Stimulated activated CD4-positive, alpha-beta T cell treated with anti-CD3 and anti-CD28 coated beads, Interleukin-12 subunit alpha, Interleukin-12 subunit beta, amount 100 ng/mL, for 24 hours (primary cell): ENCODE measurements around the gene CDK3.
A peak's percentile ranks its signal among the peaks of the same experiment; 100 is the strongest.

Experiments
- DNase-seq, 2 experiments: peaks; one replicate each; pipeline ENCODE4 v3.0.0-alpha.2; 2020; ENCODE audit warnings: low read depth in 2 of 2

The CDK3 gene

DNA sequence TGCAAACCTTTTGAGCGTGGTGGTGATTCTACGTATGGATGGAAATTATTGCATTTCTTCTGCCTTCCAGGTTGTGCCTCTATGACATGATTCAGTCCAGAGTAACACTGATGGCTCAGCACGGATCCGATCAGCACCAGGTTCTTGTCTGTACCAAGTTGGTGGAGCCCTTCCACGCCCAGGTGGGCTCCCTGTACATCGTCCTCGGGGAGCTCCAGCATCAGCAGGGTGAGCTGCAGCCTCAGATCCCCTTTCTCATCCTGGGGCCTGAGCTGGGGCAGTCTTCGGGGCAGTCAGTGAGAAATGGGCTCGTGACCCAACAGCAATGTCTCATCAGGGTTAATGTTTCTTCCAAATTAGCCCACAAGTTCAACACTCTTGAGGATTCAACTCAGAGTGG lies 9.3 kb upstream of the CDK3 start:
- DNase-seq, result no peak

DNA sequence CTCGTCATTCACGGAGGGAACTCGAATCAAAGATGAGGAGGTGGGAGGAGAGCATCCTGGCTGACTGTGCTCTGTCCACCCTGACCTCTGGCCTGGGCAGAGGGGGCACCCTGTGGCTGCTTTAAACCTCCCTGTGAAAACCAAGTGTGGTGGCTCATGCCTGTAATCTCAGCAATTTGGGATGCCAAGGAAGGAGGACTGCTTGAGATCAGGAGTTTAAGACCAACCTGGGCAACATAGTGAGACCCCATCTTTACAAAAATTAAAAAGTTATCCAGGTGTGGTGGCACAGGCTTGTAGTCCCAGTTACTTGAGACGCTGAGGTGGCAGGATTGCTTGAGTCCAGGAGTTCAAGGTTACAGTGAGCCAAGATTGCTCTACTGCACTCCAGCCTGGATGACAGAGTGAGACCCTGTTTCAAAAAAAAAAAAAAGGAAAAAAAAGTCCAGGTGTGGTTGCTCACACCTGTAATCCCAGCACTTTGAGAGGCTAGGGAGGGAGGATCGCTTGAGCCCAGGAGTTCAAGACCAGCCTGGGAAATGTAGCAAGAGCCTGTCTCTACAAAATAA lies 5.8 kb upstream of the CDK3 start:
- no peak for DNase-seq

- DNase-seq, result no peak
Measured at GRCh38 chr17:75995385-75995925, 5.2 kb upstream of the CDK3 start.

- peak in 1 of 2 experiments; percentile 55 for DNase-seq
Measured at GRCh38 chr17:75996665-75997590, 3.7 kb upstream of the CDK3 start.

- no peak for DNase-seq
Measured at GRCh38 chr17:75998327-75998795, 2.3 kb upstream of the CDK3 start.

- DNase-seq, result peak in 1 of 2 experiments; percentile 65
Measured at GRCh38 chr17:76000016-76000754, 470 bp upstream of the CDK3 start.

DNA sequence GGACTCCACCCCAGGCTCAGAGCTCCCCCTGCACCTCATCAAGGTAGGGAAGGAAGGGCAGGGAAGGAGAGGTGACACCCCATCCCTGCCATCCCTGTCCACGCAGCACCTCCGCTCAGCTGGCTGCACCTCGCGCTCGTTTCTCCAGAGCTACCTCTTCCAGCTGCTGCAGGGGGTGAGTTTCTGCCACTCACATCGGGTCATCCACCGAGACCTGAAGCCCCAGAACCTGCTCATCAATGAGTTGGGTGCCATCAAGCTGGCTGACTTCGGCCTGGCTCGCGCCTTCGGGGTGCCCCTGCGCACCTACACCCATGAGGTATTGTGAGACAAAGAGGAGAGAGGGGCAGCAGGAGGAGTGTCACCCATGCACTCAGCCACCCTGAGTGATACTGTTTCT lies 1.4 kb downstream of the CDK3 start:
- DNase-seq, result no peak

DNA sequence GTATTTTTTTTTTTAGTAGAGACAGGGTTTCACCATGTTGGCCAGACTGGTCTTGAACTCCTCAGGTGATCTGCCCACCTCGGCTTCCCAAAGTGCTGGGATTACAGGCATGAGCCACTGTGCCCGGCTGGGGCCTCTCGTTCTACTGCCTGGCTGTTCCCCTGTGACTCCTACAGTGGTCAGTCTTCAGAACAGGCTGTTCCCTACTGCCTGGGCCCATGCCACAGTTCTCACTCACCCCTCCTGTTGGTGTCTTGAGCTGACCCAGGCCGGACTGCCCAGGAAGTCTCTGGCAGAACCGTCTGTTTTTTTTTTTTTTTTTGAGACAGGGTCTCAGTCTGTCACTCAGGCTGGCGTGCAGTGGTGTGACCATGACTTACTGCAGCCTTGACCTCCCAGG lies 3.3 kb downstream of the CDK3 start:
- no peak for DNase-seq

GRCh38 chr17:76004750-76005262 lies 4.2 kb downstream of the CDK3 start:
- no peak for DNase-seq

DNA sequence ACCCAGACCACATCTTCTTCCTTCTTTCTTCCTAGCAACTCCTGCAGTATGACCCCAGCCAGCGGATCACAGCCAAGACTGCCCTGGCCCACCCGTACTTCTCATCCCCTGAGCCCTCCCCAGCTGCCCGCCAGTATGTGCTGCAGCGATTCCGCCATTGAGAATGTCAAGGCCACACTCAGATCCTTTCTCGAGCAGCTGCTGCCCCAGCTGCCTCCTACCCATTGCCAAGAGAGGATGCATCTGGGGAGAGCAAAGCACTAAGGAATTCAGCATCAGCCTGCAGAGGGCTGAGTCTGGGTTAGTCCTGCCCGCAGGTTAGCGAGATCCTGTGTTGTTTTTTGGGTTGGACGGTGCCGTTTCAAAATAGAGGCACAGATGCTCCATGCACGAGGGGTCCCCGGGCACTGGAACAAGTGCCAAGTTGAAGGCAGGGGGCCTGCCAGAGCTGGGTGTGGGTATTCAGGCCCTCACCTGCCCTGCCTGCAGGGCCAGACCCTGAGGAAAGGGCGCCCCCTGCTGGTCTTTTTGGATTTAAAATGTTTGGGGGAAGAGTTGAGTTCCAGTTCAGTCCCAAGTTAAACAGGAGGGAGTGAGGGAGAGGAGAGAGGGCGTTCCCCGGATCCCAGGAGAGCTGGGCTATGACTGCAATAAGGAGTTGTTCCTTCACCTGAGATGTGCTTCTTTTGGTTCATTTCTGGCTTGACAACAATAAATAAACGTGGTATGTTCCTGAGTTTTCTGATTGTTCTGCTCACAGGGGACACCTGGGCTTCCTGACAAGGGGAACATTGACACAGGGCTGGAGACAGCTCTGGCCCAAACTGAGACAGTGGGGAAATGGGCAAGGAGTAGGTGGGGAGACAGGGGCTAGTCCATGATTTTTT lies 4.9 kb downstream of the CDK3 start:
- peak; percentile 63 to 85 for DNase-seq

DNA sequence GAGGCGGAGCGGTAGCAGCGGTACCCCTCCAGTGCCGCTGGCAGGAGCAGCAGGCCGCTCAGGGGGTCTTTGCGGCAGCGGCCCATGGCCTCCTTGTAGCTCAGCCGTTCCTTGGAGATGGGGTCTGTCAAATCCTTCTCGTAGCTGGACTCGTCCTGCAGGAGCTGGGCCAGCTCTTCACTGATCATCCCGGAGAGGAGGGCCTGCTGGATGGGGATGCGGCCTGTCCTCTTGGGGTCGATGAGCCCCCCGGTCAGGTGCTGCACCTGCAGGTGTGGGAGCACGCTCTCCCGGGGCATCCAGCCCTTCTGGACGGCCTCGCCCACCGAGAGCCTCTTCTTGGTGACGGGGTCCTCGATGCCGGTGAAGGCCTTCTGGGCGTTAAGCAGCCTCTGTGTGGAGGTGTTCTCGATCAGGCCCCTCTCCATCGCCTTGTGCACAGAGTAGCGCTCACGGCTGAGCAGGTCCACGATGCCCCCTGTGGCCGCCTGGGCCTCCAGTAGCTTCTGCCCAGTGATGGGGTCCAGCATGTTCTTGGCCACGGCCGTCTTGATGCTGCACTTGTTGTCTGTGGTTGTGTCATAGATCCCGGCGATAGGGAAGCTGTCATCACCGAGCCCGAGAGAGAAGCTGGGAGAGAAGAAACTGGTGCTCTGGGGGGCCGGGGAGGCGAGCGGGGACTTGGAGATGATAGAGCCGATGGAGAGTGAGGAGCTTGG lies 6.6 kb downstream of the CDK3 start:
- DNase-seq, result no peak

GRCh38 chr17:76007850-76008165 lies 7.2 kb downstream of the CDK3 start:
- DNase-seq, result no peak

GRCh38 chr17:76008208-76008607 lies 7.6 kb downstream of the CDK3 start:
- DNase-seq, result no peak

GRCh38 chr17:76008630-76009425 lies 8.2 kb downstream of the CDK3 start:
- DNase-seq, result no peak

DNA sequence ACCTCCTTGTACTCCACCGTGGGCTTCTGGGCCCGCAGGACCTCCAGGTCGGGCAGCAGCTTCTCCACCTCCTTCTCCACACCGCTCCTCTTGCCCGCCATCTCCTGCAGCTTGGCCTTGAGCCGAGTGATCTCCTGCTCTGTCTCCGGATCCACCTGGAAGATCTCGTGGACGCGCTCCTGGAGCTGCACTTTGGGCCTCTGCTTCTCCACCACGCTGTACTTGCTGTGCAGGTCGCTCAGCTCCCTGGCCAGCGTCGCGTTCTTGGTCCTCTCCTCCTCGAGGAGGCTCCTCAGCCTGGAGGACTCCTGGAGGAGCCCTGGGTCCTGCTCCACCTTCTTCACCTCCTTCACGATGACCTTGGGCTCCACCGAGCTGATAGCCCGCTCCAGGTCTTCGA lies 8.8 kb downstream of the CDK3 start:
- DNase-seq, result no peak

DNA sequence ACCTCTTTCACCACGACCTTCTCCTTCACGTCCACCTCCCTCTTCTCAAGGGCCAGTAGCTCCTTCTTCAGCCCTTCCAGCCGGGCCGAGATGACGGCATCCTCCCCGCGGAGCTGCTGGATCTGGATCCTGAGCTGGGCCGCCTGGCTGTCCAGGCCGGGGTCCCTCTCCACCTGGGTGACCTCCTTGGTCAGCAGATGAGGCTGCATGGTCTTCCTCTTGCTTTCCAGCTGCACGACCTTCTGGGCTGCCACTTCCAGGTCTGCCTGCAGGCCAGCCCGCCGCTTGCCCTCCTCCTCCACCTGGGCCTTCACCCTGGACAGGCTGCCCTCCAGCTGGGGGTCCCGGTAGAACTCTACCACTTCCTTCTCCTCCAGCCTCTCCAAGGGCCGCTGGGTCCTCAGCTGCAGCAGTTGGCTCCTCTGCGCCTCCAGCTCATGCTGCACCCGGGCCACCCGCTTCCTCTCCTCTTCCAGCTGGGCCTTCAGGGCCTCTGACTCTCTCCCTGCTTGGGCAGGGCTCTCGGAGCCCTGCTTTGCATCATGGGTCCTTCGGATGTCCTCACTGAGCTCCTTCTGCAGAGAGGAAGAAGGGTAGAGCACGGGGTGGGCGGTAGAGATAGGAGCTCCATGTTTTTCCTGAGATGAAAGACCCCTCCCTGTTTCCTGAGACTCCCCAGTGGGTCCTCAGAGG lies 9.5 kb downstream of the CDK3 start:
- no peak for DNase-seq

- no peak for DNase-seq
Measured at GRCh38 chr17:76011951-76012350, 11.3 kb downstream of the CDK3 start.

- no peak for DNase-seq
Measured at GRCh38 chr17:76013377-76013932, 12.8 kb downstream of the CDK3 start.
